ENCODE measurements around the gene PARP12. TPM values are rescaled to one million over a fixed set of nuclear protein-coding genes. Genes with fewer than 3 reads are reported as not detected.
A peak's percentile ranks its signal among the peaks of the same experiment; 100 is the strongest.

The PARP12 gene
- total RNA-seq, 1 donor from 2014 or later = 54.6 TPM

- TF ChIP-seq CTCF (IDR thresholded peaks at IDR 0.05) = no peak
Measured at GRCh38 chr7:140059273-140060242, 3.2 kb downstream of the PARP12 start.

GRCh38 chr7:140058517-140058916 lies 4.2 kb downstream of the PARP12 start:
- H3K4me1 ChIP-seq = peaks cover 0 to 23% of the 10 kb centered on the region in 2 donors
- no peaks in the 10 kb centered on the region for H3K27me3 ChIP-seq
- peaks cover 0 to 2% of the 10 kb centered on the region in 2 donors for H3K36me3 ChIP-seq
- H3K27ac ChIP-seq = peak overlapping the region in 1 of 2 donors; percentile 24
- TF ChIP-seq CTCF (IDR thresholded peaks at IDR 0.05) = no peak
- intact Hi-C loops (cut with DNase I) = no loop called here
- DNase-seq (ENCODE audit: low spot score in 2 of 2) = no peak
- H3K9me3 ChIP-seq = no peaks in the 10 kb centered on the region
- H3K4me3 ChIP-seq = no peak overlapping the region

More at GRCh38 chr7:140059273-140060242, 3.2 kb downstream of the PARP12 start:
- Histone ChIP-seq H3K9me3 (no peaks in the 10 kb centered on the region), H3K36me3 (peaks cover 0 to 2% of the 10 kb centered on the region in 2 donors), H3K27me3 (no peaks in the 10 kb centered on the region), H3K4me1 (peaks cover 0 to 23% of the 10 kb centered on the region in 2 donors), H3K27ac (peak overlapping the region; percentile 91 to 92), H3K4me3 (peak overlapping the region in 1 of 2 donors; percentile 32)
- peak in 1 of 2 donors; percentile 89 for DNase-seq (ENCODE audit: low spot score in 2 of 2)
- intact Hi-C loops (cut with DNase I) = loop anchor here (5.0 kb wide), 2 partner anchors 282 to 382 kb away; partner anchors contain the start of gene HIPK2

GRCh38 chr7:140057143-140057535 lies 5.6 kb downstream of the PARP12 start:
- no peak for DNase-seq (ENCODE audit: low spot score in 2 of 2)
- peaks cover 0 to 23% of the 10 kb centered on the region in 2 donors for H3K4me1 ChIP-seq
- no peak overlapping the region for H3K27ac ChIP-seq
- intact Hi-C loops (cut with DNase I) = no loop called here
- no peak for TF ChIP-seq CTCF (IDR thresholded peaks at IDR 0.05)
- H3K27me3 ChIP-seq = no peaks in the 10 kb centered on the region
- no peaks in the 10 kb centered on the region for H3K9me3 ChIP-seq
- peaks cover 0 to 6% of the 10 kb centered on the region in 2 donors for H3K36me3 ChIP-seq
- no peak overlapping the region for H3K4me3 ChIP-seq

- Histone ChIP-seq H3K27ac (no peak overlapping the region), H3K9me3 (no peaks in the 10 kb centered on the region)
- DNase-seq (ENCODE audit: low spot score in 2 of 2) = no peak
Measured at GRCh38 chr7:140056431-140057142, 6.2 kb downstream of the PARP12 start.

More at GRCh38 chr7:140056431-140057142, 6.2 kb downstream of the PARP12 start:
- no peak for TF ChIP-seq CTCF (IDR thresholded peaks at IDR 0.05)
- intact Hi-C loops (cut with DNase I) = no loop called here
- Histone ChIP-seq H3K4me3 (no peak overlapping the region), H3K36me3 (peaks cover 0 to 6% of the 10 kb centered on the region in 2 donors), H3K27me3 (no peaks in the 10 kb centered on the region), H3K4me1 (peaks cover 0 to 18% of the 10 kb centered on the region in 2 donors)
